Activated CD4-positive, alpha-beta memory T cell treated with anti-CD3 and anti-CD28 coated beads for 36 hours (primary cell): ENCODE measurements around the gene ATP7B. TPM values are rescaled to one million over a fixed set of nuclear protein-coding genes. Genes with fewer than 3 reads are reported as not detected.

Experiments used
- CTCF ChIA-PET: fragments of 350-600 bp; sonication (Branson Sonifier 250); formaldehyde crosslinking; loops from one replicate; lab custom pipeline; 2021; ENCODE audit warnings: antibody characterized with exemption, inconsistent platforms; lab: Charles Lee
- POLR2A ChIA-PET: fragments of 350-600 bp; sonication (Branson Sonifier 250); formaldehyde crosslinking; loops from one replicate; lab custom pipeline; 2021; ENCODE audit warnings: antibody characterized with exemption; lab: Charles Lee
- DNase-seq: peaks from one replicate; pipeline ENCODE4 v3.0.0-alpha.2; 2020
- H3K27ac Mint-ChIP-seq: one replicate; pipeline ENCODE4 v1.8.0; 2021; ENCODE audit warnings: mixed read lengths
- H3K27me3 Mint-ChIP-seq: one replicate; pipeline ENCODE4 v1.8.0; 2021; ENCODE audit warnings: mixed read lengths
- H3K36me3 Mint-ChIP-seq: one replicate; pipeline ENCODE4 v1.8.0; 2021; ENCODE audit warnings: mixed read lengths
- H3K4me1 Mint-ChIP-seq: one replicate; pipeline ENCODE4 v1.8.0; 2021; ENCODE audit warnings: low read depth, mixed read lengths
- H3K4me3 Mint-ChIP-seq: one replicate; pipeline ENCODE4 v1.8.0; 2021; ENCODE audit warnings: mild to moderate bottlenecking, mixed read lengths
- H3K9me3 Mint-ChIP-seq: one replicate; pipeline ENCODE4 v1.8.0; 2021; ENCODE audit warnings: mixed read lengths
- intact Hi-C: fragments of 100-400 bp; cut with micrococcal nuclease; formaldehyde crosslinking; loops from one replicate; pipeline ENCODE4 v1.15.1; 2023
- total RNA-seq, 2 experiments: library from RNA; stranded (reverse); gene quantifications; one replicate each; pipeline ENCODE4 v1.2.3, GENCODE V29; 2021

Gene ATP7B
- total RNA-seq, 2 experiments from 2014 or later: 0.86 to 1.5 TPM

- POLR2A ChIA-PET: no interaction called here
- no peaks in the 10 kb centered on the region for H3K36me3 Mint-ChIP-seq
- CTCF ChIA-PET: interaction anchor here (0.7 to 1.8 kb wide), 2 partner anchors 114 to 123 kb away, joined by 3 to 7 read pairs; no protein-coding TSS in a partner anchor
- no peaks in the 10 kb centered on the region for H3K9me3 Mint-ChIP-seq
- no peaks in the 10 kb centered on the region for H3K4me1 Mint-ChIP-seq
- H3K27me3 Mint-ChIP-seq: peaks cover 13% of the 10 kb centered on the region
- DNase-seq: no peak
- intact Hi-C loops: no loop called here
- no peak overlapping the region for H3K27ac Mint-ChIP-seq
- no peak overlapping the region for H3K4me3 Mint-ChIP-seq
Measured at GRCh38 chr13:52004511-52005170, 6.6 kb downstream of the ATP7B start.

DNA sequence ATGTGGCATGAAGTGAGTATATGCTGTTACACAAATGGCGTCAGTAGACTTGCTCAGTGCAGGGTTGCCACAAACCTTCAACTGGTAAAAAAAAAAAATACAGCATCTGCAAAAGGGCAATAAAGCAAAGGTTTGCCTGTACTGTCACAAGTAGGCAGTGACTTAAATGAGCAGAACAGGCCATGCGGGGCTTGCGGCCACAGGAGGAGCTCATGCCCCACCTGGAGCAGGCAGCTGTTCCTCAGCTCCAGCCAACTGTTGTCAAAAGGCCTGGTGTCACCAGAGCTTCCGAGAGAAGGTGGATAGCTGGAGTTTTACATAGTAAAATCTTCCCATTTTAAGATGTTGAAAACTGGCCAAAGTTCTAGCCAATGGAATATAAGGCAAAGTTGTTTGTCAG lies 7.7 kb downstream of the ATP7B start:
- no peak for DNase-seq
- Mint-ChIP-seq H3K4me1 (no peaks in the 10 kb centered on the region), H3K9me3 (no peaks in the 10 kb centered on the region), H3K36me3 (no peaks in the 10 kb centered on the region), H3K27ac (no peak overlapping the region), H3K27me3 (peaks cover 11% of the 10 kb centered on the region), H3K4me3 (no peak overlapping the region)
- intact Hi-C loops: no loop called here
- ChIA-PET CTCF (interaction anchor here (0.9 to 2.6 kb wide), 2 partner anchors 9 to 149 kb away, joined by 4 to 18 read pairs; partner anchors contain the start of genes ALG11 and ATP7B), POLR2A (no interaction called here)

DNA sequence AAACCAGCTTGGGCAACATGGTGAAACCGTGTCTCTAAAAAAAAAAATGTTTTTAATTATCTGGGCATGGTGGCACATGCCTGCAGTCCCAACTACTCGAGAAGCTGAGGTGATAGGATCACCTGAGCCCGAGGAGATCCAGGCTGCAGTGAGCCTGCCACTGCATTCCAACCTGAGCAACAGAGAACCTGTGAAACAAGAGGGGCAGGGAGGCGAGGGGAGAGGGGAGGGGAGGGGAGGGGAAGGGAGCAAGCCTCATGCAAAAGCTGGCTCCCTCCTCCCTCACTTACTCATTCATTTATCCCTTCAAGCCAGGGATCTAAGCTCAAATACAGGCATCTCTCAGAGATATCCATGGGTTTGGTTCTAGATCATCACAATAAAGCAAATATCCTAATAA lies 8.9 kb downstream of the ATP7B start:
- POLR2A ChIA-PET: interaction anchor here (0.6 kb wide), 1 partner anchor 244 kb away, joined by 6 read pairs; no protein-coding TSS in a partner anchor
- intact Hi-C loops: no loop called here

DNA sequence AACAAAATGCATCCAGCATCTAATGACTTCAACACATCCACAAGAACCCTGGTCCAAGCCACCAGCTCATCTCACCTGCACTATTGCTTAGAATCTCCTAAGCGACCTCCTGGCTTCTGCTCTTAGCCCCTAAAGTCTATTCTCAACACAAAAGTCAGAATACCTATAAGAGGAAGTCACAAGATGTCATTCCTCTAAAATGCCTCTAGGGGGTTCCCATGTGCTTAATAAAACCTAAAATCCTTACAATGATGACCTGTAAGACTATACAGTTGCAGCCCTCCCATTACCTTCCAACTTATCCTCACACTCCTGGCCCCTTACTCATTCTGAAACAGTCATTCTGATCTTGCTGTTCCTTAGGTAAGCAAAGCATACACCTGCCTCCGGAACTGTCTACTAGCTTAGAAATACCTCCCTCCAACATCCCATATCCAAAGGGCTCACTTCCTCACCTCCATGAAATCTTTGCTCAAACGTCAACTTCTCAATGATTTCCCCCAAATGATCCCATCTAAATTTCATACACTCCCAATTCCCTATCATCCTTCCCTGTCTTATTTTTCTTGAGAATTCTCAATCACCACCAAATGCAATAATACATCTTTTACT lies 10.0 kb downstream of the ATP7B start:
- intact Hi-C loops: loop anchor here (1.0 kb wide), 2 partner anchors 105 to 126 kb away; no protein-coding TSS in a partner anchor
- H3K4me1 Mint-ChIP-seq: no peaks in the 10 kb centered on the region
- H3K36me3 Mint-ChIP-seq: no peaks in the 10 kb centered on the region
- H3K27ac Mint-ChIP-seq: no peak overlapping the region
- POLR2A ChIA-PET: no interaction called here
- peaks cover 9% of the 10 kb centered on the region for H3K27me3 Mint-ChIP-seq
- H3K4me3 Mint-ChIP-seq: no peak overlapping the region
- no peaks in the 10 kb centered on the region for H3K9me3 Mint-ChIP-seq
- CTCF ChIA-PET: interaction anchor here (0.6 to 2.6 kb wide), 12 partner anchors 8 to 235 kb away, joined by 3 to 24 read pairs (median 3); partner anchors contain the start of genes ALG11, ATP7B and NEK5
- DNase-seq: no peak

More for the DNA sequence above, 8.9 kb downstream of the ATP7B start:
- Mint-ChIP-seq H3K36me3 (no peaks in the 10 kb centered on the region), H3K27me3 (peaks cover 10% of the 10 kb centered on the region), H3K4me3 (no peak overlapping the region), H3K27ac (no peak overlapping the region), H3K4me1 (no peaks in the 10 kb centered on the region), H3K9me3 (no peaks in the 10 kb centered on the region)
- CTCF ChIA-PET: interaction anchor here (0.7 to 2.6 kb wide), 7 partner anchors 10 to 234 kb away, joined by 3 to 18 read pairs (median 4); partner anchors contain the start of genes ALG11 and ATP7B
- DNase-seq: no peak

- H3K27ac Mint-ChIP-seq: no peak overlapping the region
- ChIA-PET CTCF (interaction anchor here (0.9 to 2.5 kb wide), 4 partner anchors 23 to 451 kb away, joined by 3 to 24 read pairs (median 4); partner anchors contain the start of genes NEK5 and VPS36), POLR2A (no interaction called here)
- no peaks in the 10 kb centered on the region for H3K4me1 Mint-ChIP-seq
- no peaks in the 10 kb centered on the region for H3K9me3 Mint-ChIP-seq
- no peak overlapping the region for H3K4me3 Mint-ChIP-seq
- H3K36me3 Mint-ChIP-seq: no peaks in the 10 kb centered on the region
- intact Hi-C loops: no loop called here
- peaks cover 9% of the 10 kb centered on the region for H3K27me3 Mint-ChIP-seq
- no peak for DNase-seq
Measured at GRCh38 chr13:51999921-52000320, 11.3 kb downstream of the ATP7B start.

- H3K27me3 Mint-ChIP-seq: peaks cover 9% of the 10 kb centered on the region
- CTCF ChIA-PET: interaction anchor here (0.9 to 2.5 kb wide), 4 partner anchors 23 to 451 kb away, joined by 3 to 24 read pairs (median 4); partner anchors contain the start of genes NEK5 and VPS36
Measured at GRCh38 chr13:51999510-51999911, 11.7 kb downstream of the ATP7B start.

DNA sequence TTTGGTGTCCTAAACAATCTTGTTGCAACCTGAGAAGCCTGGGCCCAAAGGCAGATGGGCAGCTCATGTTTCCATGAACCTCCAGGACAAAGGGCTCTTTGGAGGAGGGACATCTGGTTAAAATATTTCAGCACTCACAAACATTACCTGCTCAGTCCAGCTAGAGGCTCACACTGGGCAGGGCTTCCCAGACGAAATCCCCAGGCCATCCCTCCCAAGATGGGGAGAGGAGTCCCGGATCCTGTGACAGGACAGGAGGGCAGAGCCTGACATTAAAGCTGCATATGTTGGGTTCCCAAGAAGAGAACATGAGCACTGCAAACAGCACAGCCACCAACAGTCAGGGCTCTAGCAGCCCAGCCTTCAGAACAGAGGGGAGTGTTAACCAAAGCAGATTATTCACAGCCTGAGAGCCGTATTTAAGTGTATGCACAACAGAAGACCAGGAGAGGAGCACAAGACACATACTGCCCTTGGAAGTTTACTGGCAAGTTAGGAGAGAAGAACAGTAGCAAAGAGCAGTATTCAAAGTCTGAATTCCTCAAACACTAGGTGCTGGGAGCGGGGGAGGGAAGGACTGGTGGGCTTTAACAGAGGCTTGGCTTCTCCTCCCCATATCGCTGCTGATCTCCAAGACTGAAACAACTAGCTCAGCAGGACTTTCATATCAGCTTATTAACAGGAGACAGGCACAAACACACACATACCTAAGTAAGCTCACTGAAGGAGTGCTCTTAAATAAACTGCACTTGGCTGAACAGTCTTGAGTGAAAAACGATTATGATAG lies 12.3 kb downstream of the ATP7B start:
- DNase-seq: no peak
- Mint-ChIP-seq H3K36me3 (no peaks in the 10 kb centered on the region), H3K4me3 (no peak overlapping the region), H3K9me3 (no peaks in the 10 kb centered on the region), H3K27ac (no peak overlapping the region), H3K4me1 (no peaks in the 10 kb centered on the region), H3K27me3 (peaks cover 9% of the 10 kb centered on the region)
- intact Hi-C loops: no loop called here
- ChIA-PET POLR2A (no interaction called here), CTCF (interaction anchor here (0.9 to 1.3 kb wide), 2 partner anchors 22 to 129 kb away, joined by 3 to 4 read pairs; no protein-coding TSS in a partner anchor)

More at GRCh38 chr13:51999510-51999911, 11.7 kb downstream of the ATP7B start:
- DNase-seq: no peak
- intact Hi-C loops: no loop called here
- Mint-ChIP-seq H3K4me3 (no peak overlapping the region), H3K36me3 (no peaks in the 10 kb centered on the region), H3K4me1 (no peaks in the 10 kb centered on the region), H3K9me3 (no peaks in the 10 kb centered on the region), H3K27ac (no peak overlapping the region)
- POLR2A ChIA-PET: no interaction called here

GRCh38 chr13:51997641-51998330 lies 13.5 kb downstream of the ATP7B start:
- no peaks in the 10 kb centered on the region for H3K9me3 Mint-ChIP-seq
- no peaks in the 10 kb centered on the region for H3K36me3 Mint-ChIP-seq
- H3K4me3 Mint-ChIP-seq: no peak overlapping the region
- intact Hi-C loops: no loop called here
- CTCF ChIA-PET: interaction anchor here (0.9 to 1.3 kb wide), 2 partner anchors 130 to 453 kb away, joined by 3 read pairs; no protein-coding TSS in a partner anchor
- POLR2A ChIA-PET: no interaction called here
- no peaks in the 10 kb centered on the region for H3K4me1 Mint-ChIP-seq
- no peak overlapping the region for H3K27ac Mint-ChIP-seq
- peaks cover 9% of the 10 kb centered on the region for H3K27me3 Mint-ChIP-seq
- no peak for DNase-seq

DNA sequence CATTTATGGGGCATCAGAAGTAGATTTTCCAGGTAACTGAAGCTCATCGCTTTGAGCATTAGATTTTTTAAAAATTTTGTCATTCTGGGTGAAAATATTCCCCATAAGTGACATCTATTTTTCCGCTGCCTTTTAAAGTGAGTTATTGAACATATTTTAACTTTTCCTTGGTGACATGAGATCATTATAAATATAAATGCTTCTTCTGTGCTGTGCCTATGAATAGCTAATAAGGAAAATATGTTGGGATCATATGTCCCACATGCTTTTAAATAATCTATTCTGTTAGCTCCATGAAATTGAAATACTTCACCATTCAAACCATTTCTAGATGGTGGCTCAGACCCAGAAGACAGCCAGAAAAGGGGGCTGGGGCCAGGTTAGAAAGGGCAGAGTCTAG lies 14.1 kb downstream of the ATP7B start:
- Mint-ChIP-seq H3K4me1 (no peaks in the 10 kb centered on the region), H3K27ac (no peak overlapping the region), H3K4me3 (no peak overlapping the region), H3K9me3 (no peaks in the 10 kb centered on the region), H3K36me3 (no peaks in the 10 kb centered on the region), H3K27me3 (peaks cover 9% of the 10 kb centered on the region)
- ChIA-PET CTCF (interaction anchor here (0.9 kb wide), 1 partner anchor 454 kb away, joined by 3 read pairs; no protein-coding TSS in a partner anchor), POLR2A (no interaction called here)
- DNase-seq: no peak
- intact Hi-C loops: no loop called here

GRCh38 chr13:51996641-51997040 lies 14.6 kb downstream of the ATP7B start:
- POLR2A ChIA-PET: no interaction called here
- Mint-ChIP-seq H3K4me1 (no peaks in the 10 kb centered on the region), H3K27me3 (peaks cover 9% of the 10 kb centered on the region), H3K27ac (no peak overlapping the region), H3K36me3 (no peaks in the 10 kb centered on the region), H3K4me3 (no peak overlapping the region), H3K9me3 (no peaks in the 10 kb centered on the region)
- intact Hi-C loops: no loop called here
- CTCF ChIA-PET: interaction anchor here (0.9 kb wide), 1 partner anchor 454 kb away, joined by 3 read pairs; no protein-coding TSS in a partner anchor
- DNase-seq: no peak
